GM10266 (cell line): ENCODE measurements around the gene EMC9.

ENCODE experiments used
- DNase-seq: peaks from one replicate; pipeline ENCODE4 v3.0.0; 2012; ENCODE audit errors: extremely low spot score
- CTCF ChIP-seq: IDR thresholded peaks from 2 replicates; pipeline ENCODE4 v1.5.1; 2012; ENCODE audit warnings: mild to moderate bottlenecking, low read depth; ENCODE audit not compliant: control insufficient read depth, insufficient read depth; ENCODE audit errors: missing control alignments

Gene EMC9

GRCh38 chr14:24147761-24148428, 6.5 kb upstream of the EMC9 start:
- no peak for DNase-seq
- TF ChIP-seq CTCF, result no peak

GRCh38 chr14:24146978-24147760, 5.8 kb upstream of the EMC9 start, which contains the start of gene RNF31:
RNF31 (plus strand) TSS chr14:24147498; CDS start chr14:24147699, 201 bp downstream.
- DNase-seq, result peak; percentile 99
- no peak for TF ChIP-seq CTCF

GRCh38 chr14:24146453-24146977, 5.1 kb upstream of the EMC9 start, which contains the start of gene PSME2:
PSME2 (minus strand) TSS chr14:24146610; CDS start chr14:24146581, 29 bp downstream.
- peak; percentile 2 for TF ChIP-seq CTCF
- peak; percentile 98 for DNase-seq

GRCh38 chr14:24145690-24146452, 4.5 kb upstream of the EMC9 start:
- no peak for DNase-seq
- TF ChIP-seq CTCF, result no peak

GRCh38 chr14:24145219-24145618, 3.8 kb upstream of the EMC9 start:
- TF ChIP-seq CTCF, result no peak

GRCh38 chr14:24144451-24144850, 3.1 kb upstream of the EMC9 start:
- TF ChIP-seq CTCF, result no peak
- DNase-seq, result no peak

More at GRCh38 chr14:24145219-24145618, 3.8 kb upstream of the EMC9 start:
- DNase-seq, result no peak
